Colonic mucosa (tissue), 4 donors: ENCODE data around the gene MAB21L2. TPM values are rescaled to one million over a fixed set of nuclear protein-coding genes. Genes with fewer than 3 reads are reported as not detected.

ENCODE experiments used
- DNase-seq: peaks from one replicate; pipeline ENCODE4 v3.0.0-alpha.2; 2020
- H3K27ac ChIP-seq: fragments of 200-600 bp; one replicate; pipeline ENCODE4 v1.8.0; 2021
- H3K27me3 ChIP-seq: fragments of 200-600 bp; one replicate; pipeline ENCODE4 v1.8.0; 2021
- H3K36me3 ChIP-seq: fragments of 200-600 bp; one replicate; pipeline ENCODE4 v1.8.0; 2021
- H3K4me1 ChIP-seq: fragments of 200-600 bp; one replicate; pipeline ENCODE4 v1.8.0; 2021; ENCODE audit warnings: mild to moderate bottlenecking
- H3K4me3 ChIP-seq: fragments of 200-600 bp; one replicate; pipeline ENCODE4 v1.8.0; 2021
- H3K9ac ChIP-seq, 2 donors: one replicate each; pipeline ENCODE4 v1.7.0; 2013; ENCODE audit warnings: control low read depth in 2 of 2, low read depth in 2 of 2, low read length in 2 of 2
- H3K9me3 ChIP-seq: fragments of 200-600 bp; one replicate; pipeline ENCODE4 v1.8.0; 2021
- CTCF ChIP-seq: fragments of 200-600 bp; IDR thresholded peaks from one replicate; pipeline ENCODE4 v1.8.0; 2022; ENCODE audit warnings: antibody characterized with exemption, mild to moderate bottlenecking
- intact Hi-C: fragments of 100-400 bp; cut with DNase I; formaldehyde crosslinking; loops from one replicate; pipeline ENCODE4 v1.14.1; 2022
- total RNA-seq, 2 donors: library from RNA; stranded (reverse); fragmentation: NEBNext Ultra II Directional in 1 of 2; extraction: Animal tissue kit (Norgen Biotek cat#: 25700) in 1 of 2; gene quantifications; one replicate each; pipeline ENCODE4 v1.2.1, GENCODE V29; 2021
- donor health status: healthy.
- donor health status: DM: no; HTN: no; CAD: no.
- donor health status: DM: no; HTN: no; CAD: no.

The MAB21L2 gene
- total RNA-seq, 2 donors from 2014 or later: 2.0 to 27.5 TPM

GRCh38 chr4:150588316-150588715 lies 6.4 kb downstream of the MAB21L2 start:
- intact Hi-C loops: no loop called here
- Histone ChIP-seq H3K27ac (peak overlapping the region; percentile 4), H3K9ac (no peak overlapping the region), H3K4me3 (no peak overlapping the region), H3K36me3 (no peaks in the 10 kb centered on the region), H3K4me1 (no peaks in the 10 kb centered on the region), H3K9me3 (no peaks in the 10 kb centered on the region), H3K27me3 (no peaks in the 10 kb centered on the region)
- DNase-seq: no peak
- TF ChIP-seq CTCF: no peak

GRCh38 chr4:150589157-150589556 lies 7.2 kb downstream of the MAB21L2 start:
- Histone ChIP-seq H3K27me3 (no peaks in the 10 kb centered on the region), H3K4me3 (no peak overlapping the region), H3K9ac (no peak overlapping the region), H3K9me3 (no peaks in the 10 kb centered on the region), H3K4me1 (no peaks in the 10 kb centered on the region), H3K27ac (no peak overlapping the region), H3K36me3 (no peaks in the 10 kb centered on the region)
- TF ChIP-seq CTCF: no peak
- intact Hi-C loops: no loop called here
- DNase-seq: no peak

- Histone ChIP-seq H3K4me1 (no peaks in the 10 kb centered on the region), H3K4me3 (no peak overlapping the region), H3K9ac (no peak overlapping the region), H3K27me3 (no peaks in the 10 kb centered on the region), H3K9me3 (no peaks in the 10 kb centered on the region), H3K27ac (peak overlapping the region; percentile 14), H3K36me3 (no peaks in the 10 kb centered on the region)
- no peak for TF ChIP-seq CTCF
- intact Hi-C loops: no loop called here
- DNase-seq: no peak
These were observed 8.7 kb downstream of the MAB21L2 start for GRCh38 chr4:150590631-150591030.

GRCh38 chr4:150591406-150591805 lies 9.5 kb downstream of the MAB21L2 start:
- H3K27ac ChIP-seq: peak overlapping the region; percentile 14
- H3K4me1 ChIP-seq: no peaks in the 10 kb centered on the region
- intact Hi-C loops: no loop called here
- DNase-seq: no peak
- no peaks in the 10 kb centered on the region for H3K9me3 ChIP-seq
- no peaks in the 10 kb centered on the region for H3K27me3 ChIP-seq
- no peak overlapping the region for H3K4me3 ChIP-seq
- no peak overlapping the region for H3K9ac ChIP-seq
- no peaks in the 10 kb centered on the region for H3K36me3 ChIP-seq
- no peak for TF ChIP-seq CTCF

GRCh38 chr4:150591904-150592303 lies 10.0 kb downstream of the MAB21L2 start:
- TF ChIP-seq CTCF: no peak
- H3K36me3 ChIP-seq: no peaks in the 10 kb centered on the region
- H3K4me3 ChIP-seq: no peak overlapping the region
- H3K4me1 ChIP-seq: no peaks in the 10 kb centered on the region
- no peak overlapping the region for H3K9ac ChIP-seq
- no peak for DNase-seq
- no peaks in the 10 kb centered on the region for H3K27me3 ChIP-seq
- peak overlapping the region; percentile 14 for H3K27ac ChIP-seq
- intact Hi-C loops: no loop called here
- no peaks in the 10 kb centered on the region for H3K9me3 ChIP-seq

GRCh38 chr4:150593996-150594395 lies 12.0 kb downstream of the MAB21L2 start:
- DNase-seq: no peak
- no peak overlapping the region for H3K9ac ChIP-seq
- H3K27ac ChIP-seq: no peak overlapping the region
- H3K9me3 ChIP-seq: no peaks in the 10 kb centered on the region
- H3K4me3 ChIP-seq: no peak overlapping the region
- no peaks in the 10 kb centered on the region for H3K36me3 ChIP-seq
- TF ChIP-seq CTCF: no peak
- H3K27me3 ChIP-seq: no peaks in the 10 kb centered on the region
- intact Hi-C loops: no loop called here
- H3K4me1 ChIP-seq: no peaks in the 10 kb centered on the region
